Subcutaneous adipose tissue (tissue), 4 donors: Measurements from ENCODE around the gene GJD3. TPM values are rescaled to one million over a fixed set of nuclear protein-coding genes. Genes with fewer than 3 reads are reported as not detected.

Experiments
- CTCF ChIP-seq: fragments of 450-650 bp; IDR thresholded peaks from one replicate; pipeline ENCODE4 v1.5.1; 2016; ENCODE audit warnings: low read depth, mild to moderate bottlenecking, control low read depth, antibody characterized with exemption, moderate library complexity
- total RNA-seq, 4 donors: library from RNA; depleted of rRNA; stranded (reverse); fragments of >200 nt; gene quantifications; one replicate each; pipeline ENCODE4 v1.1.0, GENCODE V29; 2016

The GJD3 gene
- total RNA-seq, 4 donors from 2014 or later: 0.94 TPM; not detected in 3

GRCh38 chr17:40347319-40348135 lies 17.0 kb downstream of the GJD3 start:
- no peak for TF ChIP-seq CTCF

GRCh38 chr17:40346765-40347158 lies 17.8 kb downstream of the GJD3 start:
- TF ChIP-seq CTCF: no peak

- no peak for TF ChIP-seq CTCF
Observed at GRCh38 chr17:40345994-40346764, 18.4 kb downstream of the GJD3 start.

- no peak for TF ChIP-seq CTCF
Observed at GRCh38 chr17:40345161-40345993, 19.2 kb downstream of the GJD3 start.

- TF ChIP-seq CTCF: no peak
Observed at GRCh38 chr17:40344421-40345160, 19.9 kb downstream of the GJD3 start.

- TF ChIP-seq CTCF: no peak
Observed at GRCh38 chr17:40343219-40344119, 21.1 kb downstream of the GJD3 start.
